ENCODE data around the gene CD7.
A peak's percentile ranks its signal among the peaks of the same experiment; 100 is the strongest.

The CD7 gene

DNA sequence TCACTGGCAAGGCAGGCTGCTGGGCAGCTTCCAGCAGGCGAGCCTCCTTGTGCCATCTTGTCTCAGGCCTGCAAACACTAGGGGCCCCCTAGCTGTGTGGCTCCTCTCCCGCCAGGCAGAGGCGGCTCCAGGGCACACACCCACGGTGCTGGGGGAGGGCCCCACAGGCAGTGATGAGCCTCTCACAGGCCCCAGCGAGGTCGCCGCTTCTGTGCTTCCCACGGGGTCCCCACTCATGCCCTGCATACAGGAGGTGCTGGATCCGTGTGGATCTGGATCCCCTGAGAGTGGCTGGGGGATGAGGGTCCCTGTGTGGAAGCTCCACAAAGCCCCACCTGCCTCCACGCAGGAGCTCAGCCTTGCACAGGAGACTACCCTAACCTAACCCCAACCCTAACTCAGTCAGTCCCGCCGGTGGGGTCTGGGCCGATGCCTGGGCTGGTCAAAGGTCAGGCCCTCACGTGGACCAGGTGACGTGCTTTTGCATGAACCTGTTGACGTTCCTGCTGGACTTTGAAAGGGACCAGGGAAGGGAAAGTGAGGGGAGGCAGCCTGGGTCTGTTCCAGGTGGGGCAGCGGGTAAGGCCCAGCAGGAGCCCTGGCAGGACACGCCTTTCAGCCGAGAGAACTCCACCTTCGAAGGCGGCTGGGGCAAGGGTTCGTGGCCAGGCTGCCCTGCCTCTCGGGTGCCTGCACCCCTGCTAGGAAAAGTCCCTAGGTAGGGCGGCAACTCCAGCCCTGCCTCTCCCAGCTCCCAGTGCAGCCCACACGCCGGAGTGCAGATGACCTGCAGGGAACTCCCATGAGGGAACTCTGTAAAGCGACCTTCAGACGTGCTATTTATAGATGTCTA lies 11.0 kb upstream of the CD7 start:
- DNase-seq, result no peak

DNA sequence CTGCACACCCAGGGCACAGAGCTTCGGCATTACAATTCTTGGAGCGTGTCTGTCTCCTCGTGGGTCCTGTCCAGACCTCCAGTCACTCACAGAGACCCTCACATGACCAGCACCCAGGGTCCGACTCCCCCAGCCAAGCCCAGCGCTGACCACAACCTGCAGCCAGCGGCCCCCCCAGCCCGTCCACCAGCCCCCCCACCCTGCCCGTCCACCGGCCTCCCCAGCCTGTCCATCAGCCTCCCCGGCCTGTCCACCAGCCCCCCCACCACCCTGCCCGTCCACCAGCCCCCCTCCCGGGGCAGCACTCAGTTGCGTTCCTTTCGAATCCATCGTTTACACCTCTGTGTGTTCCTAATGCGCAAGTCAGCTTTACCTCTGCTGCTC lies 10.3 kb upstream of the CD7 start:
- no peak for DNase-seq

DNA sequence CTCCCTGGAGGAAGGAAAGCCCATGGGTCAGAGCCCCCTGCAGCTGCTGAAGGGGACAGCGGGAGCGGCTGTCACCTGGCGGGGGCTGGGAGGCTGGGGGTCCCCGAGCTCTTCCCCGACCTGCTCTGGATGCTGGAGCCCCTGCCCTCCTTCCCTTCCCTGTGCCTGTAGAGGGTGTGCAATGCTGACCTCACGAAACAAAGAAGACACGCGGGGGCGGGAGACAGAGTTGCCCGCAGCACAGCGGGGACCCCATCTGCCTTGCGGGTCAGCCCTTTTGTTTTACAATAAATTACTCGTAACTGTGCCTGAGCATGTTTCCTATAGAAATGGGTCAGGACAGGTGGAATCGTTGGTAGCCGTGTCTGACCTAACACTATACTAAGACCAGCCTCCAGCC lies 9.9 kb upstream of the CD7 start:
- DNase-seq, result no peak

DNA sequence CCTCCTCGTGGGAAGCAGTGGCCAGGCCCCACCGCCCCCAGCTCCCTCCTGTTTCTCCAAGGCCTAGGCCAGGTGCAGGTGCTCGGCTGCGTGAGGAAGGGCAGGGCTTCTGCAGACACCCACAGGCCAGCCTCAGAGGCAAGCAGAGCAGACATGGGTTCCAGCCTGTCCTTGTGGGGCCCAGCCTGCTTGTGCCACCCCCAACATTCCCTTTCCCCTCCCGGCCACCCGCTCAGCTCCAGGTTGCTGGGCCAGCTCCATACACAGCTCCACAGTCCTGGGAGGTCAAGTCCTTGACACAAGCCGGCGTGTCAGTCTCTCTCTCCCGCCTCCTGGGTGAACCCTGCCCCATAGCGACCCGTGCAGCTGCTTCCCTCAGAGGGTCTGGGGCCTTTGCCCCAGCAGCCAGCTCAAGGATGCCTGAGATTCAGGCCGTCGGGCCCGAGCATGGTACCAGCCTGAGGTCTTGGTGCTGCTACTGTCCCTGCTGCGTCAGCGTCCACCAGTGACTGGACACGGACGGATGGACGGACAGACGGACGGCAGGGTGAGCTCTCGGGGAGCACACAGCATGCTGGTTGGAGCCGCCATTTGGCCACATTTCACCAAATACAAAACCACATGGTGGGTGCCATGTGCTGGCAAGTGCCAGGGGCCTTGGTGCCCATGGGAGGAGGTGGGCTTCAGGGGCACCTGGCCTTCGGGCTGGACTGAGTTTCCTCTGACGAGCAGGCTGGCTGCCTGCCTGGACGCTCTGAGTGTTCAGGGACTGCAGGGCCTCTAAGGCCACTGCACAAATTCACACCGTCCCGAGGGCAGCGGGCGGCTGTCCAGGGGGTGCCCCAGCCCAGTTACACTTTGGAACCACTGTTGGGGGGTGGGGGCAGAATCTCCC lies 8.1 kb upstream of the CD7 start:
- no peak for DNase-seq

DNA sequence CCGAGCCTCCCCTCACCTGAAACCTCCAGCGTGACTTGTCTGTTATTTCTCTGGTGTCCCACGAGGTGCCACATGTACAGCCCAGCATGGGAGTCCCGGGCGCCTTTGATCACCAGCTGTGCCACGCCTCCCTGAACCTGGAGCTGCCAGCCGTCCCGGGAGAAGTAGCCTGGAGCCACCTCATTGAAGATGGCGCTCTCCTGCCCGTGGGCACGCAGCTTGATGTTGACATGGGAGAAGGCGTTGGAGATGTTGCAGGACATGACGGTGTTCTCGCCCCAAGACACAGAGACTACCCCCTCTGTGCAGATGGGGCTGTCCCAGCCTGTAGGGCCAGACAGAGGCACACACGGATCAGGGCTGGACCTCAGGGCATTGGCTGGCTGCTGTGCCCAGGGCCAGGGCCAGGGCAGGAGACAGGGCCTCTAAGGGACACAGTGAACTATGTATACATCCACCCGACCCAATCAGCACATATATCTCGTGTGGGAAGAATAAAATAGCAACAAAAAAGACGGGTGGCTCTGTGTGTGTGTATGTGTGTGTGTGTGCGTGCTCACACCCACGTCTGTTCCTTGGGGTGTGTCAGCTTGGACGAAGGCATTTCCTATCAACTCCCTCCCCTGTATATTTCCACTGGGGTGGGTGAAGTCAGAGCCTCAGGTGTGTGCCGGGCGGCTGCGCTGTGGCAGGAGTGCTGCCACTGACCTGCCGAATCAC lies 7.3 kb upstream of the CD7 start:
- no peak for DNase-seq

DNA sequence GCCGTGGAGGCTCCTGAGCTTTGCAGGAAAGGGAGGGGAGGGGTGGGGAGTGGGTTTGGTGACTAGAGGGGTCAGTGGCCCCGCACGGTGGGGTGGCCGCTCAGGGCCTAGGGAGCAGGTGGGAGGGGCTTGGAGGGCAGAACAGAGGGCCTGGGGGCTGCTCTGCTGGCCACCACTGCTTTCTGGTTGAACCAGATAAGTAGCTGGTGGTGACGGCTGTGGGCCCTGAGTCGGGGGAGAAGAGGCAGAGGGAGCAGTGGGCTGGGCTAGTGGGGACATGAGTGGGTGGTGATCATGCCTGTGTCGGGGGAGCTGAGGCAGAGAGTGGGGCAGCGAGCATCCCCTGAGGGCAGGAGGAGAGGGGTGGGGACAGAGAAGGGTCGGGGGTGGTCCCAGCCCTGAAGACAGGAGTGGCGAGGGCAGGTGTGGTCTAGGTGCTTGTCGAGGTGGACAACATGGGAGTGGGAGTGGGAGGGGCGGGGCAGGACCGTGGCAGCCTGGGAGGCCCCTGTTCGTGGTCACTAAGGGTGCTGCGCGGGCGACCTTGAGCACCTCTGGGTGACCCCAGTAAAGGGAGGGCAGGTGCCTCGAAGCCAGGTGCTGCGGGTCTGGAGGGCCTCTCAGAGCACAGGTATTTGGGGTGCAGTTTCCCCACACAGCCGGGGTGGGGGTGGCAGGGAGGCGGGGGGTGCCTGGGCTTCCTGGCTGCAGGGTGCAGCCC lies 6.3 kb upstream of the CD7 start:
- DNase-seq, result no peak

DNA sequence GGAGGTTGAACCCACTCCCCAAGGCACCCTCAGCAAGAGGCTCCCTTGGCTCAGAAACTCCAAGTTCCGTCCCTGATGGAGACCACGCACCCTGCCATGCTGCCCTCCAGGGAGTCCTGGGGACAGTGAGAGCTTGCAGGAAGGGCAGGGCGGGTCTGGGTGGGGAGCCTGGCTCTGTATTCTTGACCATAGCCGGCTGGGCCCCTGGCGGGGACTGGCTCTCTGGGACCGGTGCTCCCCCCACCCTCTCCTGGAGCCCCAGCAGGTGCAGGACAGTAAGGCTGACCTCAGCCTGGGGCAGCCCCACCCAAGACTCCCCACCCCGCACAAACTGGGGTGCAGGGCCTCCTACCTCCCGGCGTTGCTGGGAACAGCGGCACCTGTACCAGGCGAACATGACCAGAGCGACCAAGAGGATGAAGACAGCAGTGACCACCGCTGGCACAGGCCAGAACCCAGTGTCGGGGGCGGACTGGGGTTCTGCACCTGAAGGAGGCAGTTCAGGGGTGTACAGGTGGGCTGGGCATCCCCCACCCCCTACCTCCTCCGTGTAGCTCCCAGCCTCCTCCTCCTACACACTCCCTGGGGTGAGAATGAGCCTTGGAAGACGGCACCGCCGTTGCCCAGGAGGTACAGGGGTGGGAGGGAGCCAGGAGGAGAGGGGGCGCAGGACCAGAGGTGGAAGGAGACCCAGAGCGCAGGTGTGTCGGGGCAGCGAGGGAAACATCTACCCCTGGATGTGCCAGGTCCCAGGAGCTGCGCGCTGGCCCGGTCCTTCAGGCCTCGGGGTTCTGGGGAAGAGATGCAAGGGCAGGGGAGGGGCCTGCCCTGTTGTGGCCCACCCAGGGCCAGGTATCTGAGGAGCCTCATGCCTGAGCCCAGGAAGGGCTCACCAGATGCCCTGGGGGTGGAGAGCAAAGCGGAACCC lies 5.4 kb upstream of the CD7 start:
- DNase-seq, result no peak

DNA sequence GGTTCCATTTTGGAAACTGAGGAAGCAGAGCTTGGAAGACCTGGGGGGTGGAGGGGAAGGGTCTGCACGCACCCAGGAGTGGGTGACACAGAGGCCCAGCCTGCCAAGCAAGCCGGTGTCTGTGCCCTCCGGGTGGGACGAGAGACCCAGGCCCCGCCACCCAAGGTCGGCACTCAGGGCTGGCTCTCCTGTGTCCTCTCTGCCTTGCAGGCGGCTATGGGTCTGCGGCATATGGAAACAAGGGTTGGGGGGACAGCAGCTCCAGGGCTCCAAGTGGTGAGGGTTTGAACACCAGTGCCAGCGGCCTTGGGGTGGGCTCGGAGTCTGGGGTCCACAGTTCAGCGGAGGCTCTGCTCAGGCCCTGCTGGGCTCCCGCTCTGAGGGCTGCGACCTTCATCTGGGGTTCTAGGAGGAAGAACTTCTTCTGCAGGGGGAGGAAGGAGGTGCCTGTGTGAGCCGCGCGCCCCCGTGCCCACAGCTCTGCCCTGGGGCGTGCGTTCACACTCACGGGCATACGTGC lies 4.6 kb upstream of the CD7 start:
- DNase-seq, result no peak

DNA sequence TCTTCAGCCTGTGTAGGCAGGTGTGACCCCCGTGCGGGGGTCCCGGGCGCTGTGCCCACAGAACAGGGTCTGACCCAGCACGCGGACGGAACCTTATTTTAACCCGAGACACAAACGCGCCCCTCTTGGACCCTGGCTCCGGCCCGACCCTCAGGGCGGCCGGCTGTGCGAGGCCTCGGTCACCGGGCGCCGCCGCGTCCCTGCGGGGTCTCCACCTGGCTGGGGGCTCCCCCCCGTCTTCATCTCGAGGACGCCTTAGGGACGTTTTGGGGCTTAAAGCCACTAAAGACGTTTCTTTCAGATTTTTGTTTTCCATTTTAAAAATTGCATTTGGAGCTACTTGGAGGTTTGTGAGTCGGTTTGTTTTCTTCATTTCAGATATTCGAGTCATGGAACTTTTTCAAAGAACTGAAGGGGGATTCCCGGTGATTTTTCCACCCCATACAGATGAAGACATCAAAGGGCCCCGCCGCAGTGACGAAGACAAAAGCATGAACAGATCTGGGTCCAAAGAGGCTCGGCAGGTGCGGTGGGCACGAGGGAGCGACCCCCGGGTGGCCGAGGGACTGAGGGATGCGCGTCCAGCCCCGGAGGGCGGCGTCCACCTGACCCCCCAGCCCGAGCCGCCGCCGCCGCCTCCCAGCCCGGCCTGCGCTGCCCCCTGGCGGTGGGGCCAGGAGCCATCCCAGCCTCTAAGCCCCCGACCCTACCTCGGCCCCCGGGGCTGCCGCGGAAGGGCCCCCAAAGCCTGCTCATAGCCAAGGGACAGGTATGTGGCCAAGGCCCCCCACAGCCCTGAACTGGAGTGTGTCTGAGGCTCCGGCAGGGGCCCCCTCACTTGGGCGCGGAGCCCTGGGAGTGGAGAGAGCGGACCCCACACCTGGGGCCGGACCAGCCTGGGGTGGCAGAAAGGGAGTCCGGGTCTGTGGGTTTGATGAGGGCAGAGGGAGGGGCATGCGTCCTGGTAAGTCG lies 3.8 kb upstream of the CD7 start:
- peak; percentile 24 for DNase-seq

DNA sequence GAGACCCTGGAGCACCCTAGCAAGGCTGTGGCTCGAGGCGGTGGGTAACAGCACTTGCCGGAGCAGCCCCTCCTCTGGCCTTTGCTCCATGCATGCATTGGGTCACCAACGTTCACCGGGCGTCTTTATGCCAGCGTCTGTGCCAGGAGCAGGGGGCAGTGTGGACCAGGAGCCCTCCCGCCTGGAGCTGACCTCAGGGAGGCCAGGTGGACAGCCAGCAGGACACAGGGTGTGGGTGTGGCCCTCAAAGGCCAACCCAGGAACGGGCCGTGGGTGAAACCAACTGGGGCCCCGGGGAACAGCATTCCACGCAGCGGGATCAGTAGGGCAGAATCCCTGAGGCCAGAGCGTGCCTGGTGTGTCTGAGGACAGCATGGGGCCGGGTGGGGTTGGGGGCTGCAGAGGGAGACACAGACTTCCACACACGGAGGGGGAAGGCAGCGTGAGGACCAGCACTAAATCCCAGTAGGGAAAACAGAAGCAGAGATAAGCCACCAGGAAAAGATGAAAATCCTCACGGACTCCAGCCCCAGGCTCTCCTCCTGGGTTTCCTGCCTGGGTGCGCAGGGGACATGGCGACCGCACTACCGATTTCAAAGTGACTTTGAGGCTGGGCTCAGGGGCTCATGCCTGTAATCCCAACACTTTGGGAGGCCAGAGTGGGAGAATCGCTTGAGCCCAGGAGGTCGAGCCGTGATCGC lies 2.9 kb upstream of the CD7 start:
- no peak for DNase-seq

DNA sequence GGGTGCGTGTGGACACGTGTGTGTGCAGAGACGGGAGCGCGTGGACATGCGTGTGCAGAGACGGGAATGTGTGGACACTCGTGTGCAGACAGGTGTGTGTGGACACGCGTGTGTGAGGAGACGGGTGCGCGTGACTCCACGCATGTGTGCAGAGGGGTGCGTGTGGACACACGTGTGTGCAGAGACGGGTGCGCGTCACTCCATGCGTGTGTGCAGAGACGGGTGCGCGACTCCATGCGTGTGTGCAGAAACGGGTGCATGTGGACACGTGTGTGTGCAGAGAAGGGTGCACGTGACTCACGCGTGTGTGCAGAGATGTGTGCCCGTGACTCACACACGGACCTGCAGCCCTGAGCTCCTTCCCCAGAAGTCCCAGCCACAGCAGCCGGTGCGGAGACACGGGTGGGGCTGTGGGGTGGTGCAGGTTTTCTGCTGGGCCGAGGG lies 2.2 kb upstream of the CD7 start:
- no peak for DNase-seq

DNA sequence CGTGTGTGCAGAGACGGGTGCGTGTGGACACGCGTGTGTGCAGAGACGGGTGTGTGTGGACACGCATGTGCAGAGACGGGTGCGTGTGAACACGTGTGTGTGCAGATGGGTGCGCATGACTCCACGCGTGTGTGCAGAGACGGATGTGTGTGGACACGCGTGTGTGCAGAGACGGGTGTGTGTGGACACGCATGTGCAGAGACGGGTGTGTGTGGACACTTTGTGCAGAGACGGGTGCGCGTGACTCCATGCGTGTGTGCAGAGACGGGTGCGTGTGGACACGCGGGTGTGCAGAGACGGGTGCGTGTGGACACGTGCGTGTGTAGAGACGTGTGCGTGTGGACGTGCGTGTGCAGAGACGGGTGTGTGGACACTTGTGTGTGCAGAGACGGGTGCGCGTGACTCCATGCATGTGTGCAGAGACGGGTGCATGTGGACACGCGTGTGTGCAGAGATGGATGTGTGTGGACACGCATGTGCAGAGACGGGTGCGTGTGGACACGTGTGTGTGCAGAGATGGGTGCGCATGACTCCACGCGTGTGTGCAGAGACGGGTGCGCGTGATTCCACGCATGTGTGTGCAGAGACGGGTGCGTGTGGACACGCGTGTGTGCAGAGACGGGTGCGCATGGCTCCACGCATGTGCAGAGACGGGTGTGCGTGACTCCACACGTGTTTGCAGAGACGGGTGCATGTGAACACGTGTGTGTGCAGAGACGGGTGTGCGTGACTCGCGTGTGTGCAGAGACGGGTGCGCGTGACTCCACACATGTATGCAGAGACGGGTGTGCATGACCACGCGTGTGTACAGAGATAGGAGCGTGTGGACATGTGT lies 1.6 kb upstream of the CD7 start:
- DNase-seq, result no peak

DNA sequence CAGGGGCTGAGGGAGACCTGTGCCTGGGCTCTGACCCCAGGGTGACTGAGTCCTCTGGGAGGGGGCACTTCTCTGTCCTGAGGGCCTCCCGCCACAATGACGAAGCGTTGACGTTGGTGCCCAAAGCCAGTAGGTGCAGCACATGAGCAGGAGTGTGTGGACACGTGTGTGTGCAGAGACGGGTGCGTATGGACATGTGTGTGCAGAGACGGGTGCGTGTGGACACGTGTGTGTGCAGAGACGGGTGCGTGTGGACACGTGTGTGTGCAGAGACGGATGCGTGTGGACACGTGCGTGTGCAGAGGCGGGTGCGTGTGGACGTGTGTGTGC lies 726 bp upstream of the CD7 start:
- no peak for DNase-seq

DNA sequence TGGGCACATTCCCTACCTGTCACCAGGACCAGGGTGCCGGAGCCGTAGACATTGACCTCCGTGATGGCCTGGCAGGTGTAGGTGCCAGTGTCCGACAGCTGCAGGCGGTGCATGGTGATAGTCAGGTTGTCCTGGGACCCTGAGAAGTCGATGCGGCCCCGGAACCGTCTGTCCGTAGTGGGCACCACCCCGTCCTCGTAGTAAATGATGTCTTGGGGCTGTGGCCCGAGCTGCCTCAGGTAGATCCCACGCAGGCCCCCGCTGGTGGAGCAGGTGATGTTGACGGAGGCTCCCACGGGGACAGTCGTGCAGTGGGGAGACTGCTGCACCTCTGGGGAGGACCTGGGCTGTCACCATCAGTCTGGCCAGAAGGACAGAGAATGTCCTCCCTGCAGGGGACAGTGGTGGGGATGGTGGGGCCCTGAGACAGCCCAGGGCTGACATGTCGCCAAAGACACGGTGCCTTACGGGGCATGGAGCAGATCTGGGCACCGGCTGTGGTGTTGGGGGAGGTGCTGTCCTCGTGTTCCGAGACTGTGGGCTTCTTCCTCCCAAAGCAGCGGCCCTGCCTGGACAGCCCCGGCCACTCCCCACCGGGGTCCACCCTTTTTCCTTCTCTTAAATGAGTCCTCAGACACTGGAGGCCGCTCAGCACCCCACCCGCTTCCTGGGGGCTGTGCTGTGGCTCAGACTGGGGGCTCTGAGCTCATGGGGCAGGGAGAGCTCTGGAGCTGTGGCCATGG lies 586 bp downstream of the CD7 start:
- DNase-seq, result no peak

DNA sequence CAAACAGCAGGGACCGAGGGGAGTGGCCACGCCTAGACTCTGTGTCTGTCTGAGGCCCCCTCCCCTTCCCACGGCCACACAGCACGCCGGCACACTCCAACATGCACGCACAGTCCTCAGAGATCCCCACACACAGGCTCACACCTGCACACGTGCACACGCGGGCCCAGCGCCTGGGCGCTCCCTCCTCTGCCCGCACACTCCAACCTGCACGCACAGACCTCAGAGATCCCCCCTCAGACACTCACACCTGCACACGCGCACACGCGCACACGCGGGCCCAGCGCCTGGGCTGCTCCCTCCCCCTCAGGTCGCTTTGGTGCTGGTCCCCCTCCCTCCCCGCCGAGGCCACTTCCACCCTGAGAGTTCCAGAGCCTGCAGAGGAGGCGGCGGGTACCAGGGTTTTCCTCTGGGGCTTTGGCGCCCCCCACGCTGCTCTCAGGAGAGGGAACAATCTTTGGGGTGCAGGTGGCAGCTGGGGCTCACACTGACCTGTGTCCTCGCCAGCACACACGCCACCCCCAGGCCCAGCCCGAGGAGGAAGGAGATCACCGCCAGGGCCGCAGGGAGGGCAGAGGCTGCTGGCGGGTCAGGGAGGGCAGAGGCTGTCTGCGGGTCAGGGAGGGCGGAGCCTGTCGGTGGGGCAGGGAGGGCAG lies 1.6 kb downstream of the CD7 start:
- DNase-seq, result no peak

DNA sequence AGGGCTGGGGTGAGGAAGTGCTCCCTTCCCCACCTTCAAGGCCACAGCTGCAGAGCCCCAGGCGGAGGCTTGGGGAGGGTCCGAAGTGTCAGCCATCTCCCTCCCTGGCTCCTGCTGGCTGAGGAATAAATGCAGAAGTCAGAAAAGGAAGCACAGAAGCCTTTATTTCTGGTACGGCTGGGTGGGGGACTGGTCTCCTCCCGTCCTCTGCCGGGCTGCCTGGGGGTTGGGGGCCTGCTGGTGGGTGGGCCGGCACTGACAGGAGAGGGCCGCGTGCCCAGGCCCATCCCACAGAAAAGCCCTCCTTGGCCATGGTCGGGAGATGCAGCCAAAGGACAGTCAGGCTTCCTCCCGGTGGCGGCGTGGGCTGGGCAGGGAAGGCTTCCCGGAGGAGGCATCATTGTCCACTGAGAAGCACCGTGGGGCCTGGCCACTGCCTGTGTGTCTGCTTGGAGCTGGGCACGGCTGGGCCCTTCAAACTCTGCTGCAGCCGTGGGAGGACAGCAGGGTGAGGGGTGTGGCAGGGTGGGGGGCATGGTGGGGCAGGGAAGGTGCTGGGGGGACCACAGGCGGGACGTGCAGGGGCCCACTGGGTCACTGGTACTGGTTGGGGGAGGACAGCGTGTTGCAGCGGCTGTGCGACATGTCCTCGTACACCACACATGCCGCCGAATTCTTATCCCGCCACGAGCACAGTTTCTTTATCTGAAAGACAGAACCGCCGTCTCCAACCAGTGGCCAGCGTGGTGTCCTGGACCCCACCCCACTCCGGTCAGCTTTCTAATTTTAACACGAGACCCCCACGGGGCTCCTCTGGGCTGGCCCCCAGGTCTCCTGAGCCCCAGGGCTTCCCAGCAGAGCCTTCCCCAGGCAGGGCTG lies 2.4 kb downstream of the CD7 start:
- no peak for DNase-seq
